A673 (cell line): ENCODE results near the gene CST9. TPM values are rescaled to one million over a fixed set of nuclear protein-coding genes. Genes with fewer than 3 reads are reported as not detected.

ENCODE experiments used
- BruUV-seq: library from RNA; stranded (reverse); fragments of 400-500 nt; replicated peaks from 2 replicates; lab custom pipeline; 2021; lab: Mats Ljungman, UMichigan
- CTCF ChIA-PET: fragments of 300-600 bp; sonication (Branson Sonifier 250); formaldehyde crosslinking; loops from one replicate; lab custom pipeline; 2022; ENCODE audit warnings: antibody characterized with exemption; lab: Charles Lee
- POLR2A ChIA-PET: fragments of 300-600 bp; sonication (Branson Sonifier 250); formaldehyde crosslinking; loops from one replicate; lab custom pipeline; 2022; ENCODE audit warnings: antibody characterized with exemption; ENCODE audit not compliant: low non-redundant PET; lab: Charles Lee
- DNase-seq: peaks from one replicate; pipeline ENCODE4 v3.0.0-alpha.2; 2015; ENCODE audit warnings: low spot score
- H3K27ac ChIP-seq: fragments of 200-600 bp; sonication (generic); 2 replicates; pipeline ENCODE4 v1.5.1; 2016; ENCODE audit warnings: mixed run types, low read depth, mild to moderate bottlenecking, mixed read lengths, antibody characterized with exemption, low read length; ENCODE audit not compliant: poor library complexity, severe bottlenecking
- H3K27me3 ChIP-seq: fragments of 200-600 bp; sonication (generic); replicated peaks from 2 replicates; pipeline ENCODE4 v1.6.1; 2017; ENCODE audit warnings: mixed run types, low read depth, mild to moderate bottlenecking, mixed read lengths, antibody characterized with exemption, low read length; ENCODE audit not compliant: insufficient read depth, poor library complexity
- H3K36me3 ChIP-seq: fragments of 200-600 bp; sonication (generic); 2 replicates; pipeline ENCODE4 v1.6.1; 2016; ENCODE audit warnings: mixed run types, mild to moderate bottlenecking, mixed read lengths, antibody characterized with exemption, low read length; ENCODE audit not compliant: insufficient read depth, poor library complexity, severe bottlenecking
- H3K4me1 ChIP-seq: fragments of 200-600 bp; sonication (generic); 2 replicates; pipeline ENCODE4 v1.6.1; 2017; ENCODE audit warnings: mixed run types, mild to moderate bottlenecking, mixed read lengths, antibody characterized with exemption, low read length; ENCODE audit not compliant: insufficient read depth, poor library complexity, severe bottlenecking
- H3K4me3 ChIP-seq: fragments of 200-600 bp; sonication (generic); 2 replicates; pipeline ENCODE4 v1.5.1; 2016; ENCODE audit warnings: low read depth, mixed run types, mild to moderate bottlenecking, mixed read lengths, low read length; ENCODE audit not compliant: poor library complexity, severe bottlenecking
- H3K9me3 ChIP-seq: fragments of 200-600 bp; sonication (generic); 2 replicates; pipeline ENCODE4 v1.6.1; 2016; ENCODE audit warnings: mixed run types, low read depth, mild to moderate bottlenecking, mixed read lengths, antibody characterized with exemption, low read length; ENCODE audit not compliant: poor library complexity, severe bottlenecking
- CTCF ChIP-seq: fragments of 300-800, 200-600 bp; sonication (generic); conservative IDR thresholded peaks from 2 replicates; pipeline ENCODE4 v1.5.1; 2017; ENCODE audit warnings: low read depth, mild to moderate bottlenecking, antibody characterized with exemption, low read length, moderate library complexity, mixed read lengths
- EZH2 ChIP-seq: fragments of 200-600 bp; sonication (generic); IDR thresholded peaks from 2 replicates; pipeline ENCODE4 v1.6.1; 2017; ENCODE audit warnings: borderline replicate concordance, low read depth, mild to moderate bottlenecking, mixed read lengths, antibody characterized with exemption, low read length; ENCODE audit not compliant: poor library complexity, severe bottlenecking
- intact Hi-C: fragments of 100-400 bp; cut with micrococcal nuclease; formaldehyde crosslinking; loops from one replicate; pipeline ENCODE4 v1.10.0; 2022; ENCODE audit not compliant: unreplicated experiment
- total RNA-seq: library from RNA; stranded (reverse); gene quantifications from 2 replicates; pipeline ENCODE4 v1.2.3, GENCODE V29; 2021

The CST9 gene
- total RNA-seq, 1 experiment from 2014 or later, result not detected

DNA sequence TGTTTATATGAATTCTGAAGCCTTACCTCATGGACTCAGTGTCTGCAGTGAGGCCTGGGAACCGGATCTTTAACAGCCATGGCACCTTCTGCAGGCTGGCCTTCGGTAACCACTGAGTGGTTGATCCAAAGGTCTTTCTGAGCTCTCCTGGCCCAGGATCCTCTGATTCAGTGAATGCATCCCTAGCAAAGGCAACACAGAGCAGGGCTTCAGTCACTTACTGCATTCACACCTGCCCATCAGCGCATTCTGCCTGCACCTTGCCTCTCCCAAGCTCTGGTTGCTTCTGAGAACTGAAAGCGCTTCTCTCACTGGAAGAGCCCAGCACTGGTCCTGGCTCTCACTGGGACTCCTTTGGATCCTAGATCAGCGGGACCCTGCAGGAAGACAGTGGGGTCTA is 8.4 kb upstream of the CST9 start:
- H3K9me3 ChIP-seq, result no peaks in the 10 kb centered on the region
- H3K27ac ChIP-seq, result no peak overlapping the region
- intact Hi-C loops, result no loop called here
- H3K36me3 ChIP-seq, result no peaks in the 10 kb centered on the region
- no TSS peak for BruUV-seq
- H3K4me3 ChIP-seq, result no peak overlapping the region
- ChIA-PET POLR2A (no interaction called here), CTCF (no interaction called here)
- H3K4me1 ChIP-seq, result no peaks in the 10 kb centered on the region
- no peak for TF ChIP-seq CTCF
- TF ChIP-seq EZH2, result no peak
- no peaks in the 10 kb centered on the region for H3K27me3 ChIP-seq
- DNase-seq, result no peak

DNA sequence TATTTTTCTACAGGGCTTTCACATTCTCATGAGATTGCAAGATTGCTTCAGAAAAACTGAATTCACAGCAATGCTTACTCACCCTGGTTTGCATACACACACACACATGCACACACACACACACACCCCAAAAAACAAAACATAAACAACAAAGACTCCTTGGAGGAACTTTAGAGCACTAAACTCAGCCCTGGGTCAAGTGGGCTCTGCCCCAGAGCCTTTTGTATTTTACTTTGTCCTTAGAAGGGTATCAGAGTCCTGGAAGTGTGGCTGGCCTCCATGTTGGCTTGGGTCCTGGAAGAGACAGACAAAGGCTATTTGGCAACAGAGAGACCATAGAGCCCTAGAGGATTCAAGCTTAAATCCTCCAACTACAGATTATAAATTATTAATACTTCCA is 8.0 kb upstream of the CST9 start:
- Histone ChIP-seq H3K36me3 (no peaks in the 10 kb centered on the region), H3K4me1 (no peaks in the 10 kb centered on the region), H3K4me3 (no peak overlapping the region), H3K9me3 (no peaks in the 10 kb centered on the region), H3K27me3 (no peaks in the 10 kb centered on the region), H3K27ac (no peak overlapping the region)
- ChIA-PET CTCF (no interaction called here), POLR2A (no interaction called here)
- intact Hi-C loops, result no loop called here
- BruUV-seq, result no TSS peak
- DNase-seq, result no peak
- TF ChIP-seq EZH2, result no peak

- no peak for TF ChIP-seq EZH2
- no peak for TF ChIP-seq CTCF
- no peaks in the 10 kb centered on the region for H3K4me1 ChIP-seq
- ChIA-PET CTCF (no interaction called here), POLR2A (no interaction called here)
- no peak overlapping the region for H3K4me3 ChIP-seq
- no peak for DNase-seq
- H3K27me3 ChIP-seq, result no peaks in the 10 kb centered on the region
- BruUV-seq, result no TSS peak
- intact Hi-C loops, result no loop called here
- no peaks in the 10 kb centered on the region for H3K9me3 ChIP-seq
- no peak overlapping the region for H3K27ac ChIP-seq
- no peaks in the 10 kb centered on the region for H3K36me3 ChIP-seq
Observed at GRCh38 chr20:23612396-23612795, 6.7 kb upstream of the CST9 start.

- Histone ChIP-seq H3K36me3 (no peaks in the 10 kb centered on the region), H3K4me3 (no peak overlapping the region), H3K27me3 (no peaks in the 10 kb centered on the region), H3K4me1 (no peaks in the 10 kb centered on the region), H3K27ac (no peak overlapping the region), H3K9me3 (no peaks in the 10 kb centered on the region)
- POLR2A ChIA-PET, result no interaction called here
- no peak for TF ChIP-seq EZH2
- TF ChIP-seq CTCF, result no peak
- intact Hi-C loops, result no loop called here
- CTCF ChIA-PET, result no interaction called here
- peak; percentile 54 for DNase-seq
- no TSS peak for BruUV-seq
Observed at GRCh38 chr20:23609486-23610109, 3.9 kb upstream of the CST9 start.
